IPS DF 4.7 (cell line): ENCODE data around the gene PARD6G.

ENCODE experiments used
- DNase-seq: peaks from one replicate; pipeline ENCODE4 v3.0.0-alpha.2; 2013; ENCODE audit warnings: low spot score; ENCODE audit errors: extremely low read depth

Gene PARD6G

DNA sequence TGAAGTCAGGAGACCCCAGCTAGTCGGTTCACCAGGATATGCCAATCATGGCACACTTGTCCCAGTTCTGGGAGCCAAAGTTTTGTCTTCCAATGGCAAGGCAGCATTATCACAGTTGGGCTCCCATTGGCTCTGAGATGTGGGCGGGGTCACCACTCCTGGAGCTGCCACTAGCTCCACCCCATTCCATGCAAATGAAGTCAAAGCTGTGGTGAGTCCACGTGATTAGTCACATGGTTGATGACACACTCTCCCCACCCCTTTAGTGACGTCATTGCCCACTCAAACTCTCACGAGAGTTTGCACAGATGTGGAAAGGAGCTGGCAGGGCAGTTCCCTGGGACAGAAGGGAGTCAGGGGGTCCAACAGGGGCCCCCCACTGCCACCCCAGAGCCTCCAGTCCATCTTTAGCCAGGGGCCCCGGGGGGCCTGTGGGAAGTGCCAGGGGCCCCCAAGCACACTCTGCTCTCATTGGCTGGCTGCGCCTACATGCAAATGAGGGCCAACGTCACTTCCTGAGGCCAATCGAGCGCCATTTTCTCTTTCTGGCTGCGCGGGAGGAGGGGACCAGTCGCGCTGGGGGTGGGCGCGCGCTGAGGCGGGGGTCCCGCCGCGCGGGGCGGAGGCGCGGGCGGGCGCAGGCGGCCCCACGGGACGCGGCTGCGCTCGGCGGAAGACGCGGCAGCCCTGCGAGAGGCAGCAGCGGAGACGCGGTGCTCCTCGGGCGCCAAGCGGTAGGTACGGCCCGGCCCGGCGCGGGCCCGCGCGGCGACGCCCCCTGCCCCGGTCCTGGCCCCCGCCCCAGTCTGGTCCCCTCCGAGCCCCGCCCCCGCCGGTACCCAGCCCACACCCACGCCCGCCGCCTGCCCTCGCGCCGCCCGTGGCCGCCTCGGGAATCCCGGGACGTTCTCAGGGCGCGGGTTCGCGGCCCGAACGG, 138.3 kb downstream of the PARD6G start, which contains the start of gene ADNP2:
ADNP2 (plus strand) TSS at position 524 of the 937 bp plus-strand sequence. CDS start 8,281 bp downstream, outside the sequence.
- peak; percentile 92 for DNase-seq

GRCh38 chr18:80108121-80108536, 139.2 kb downstream of the PARD6G start:
- no peak for DNase-seq

- DNase-seq = no peak
Observed at GRCh38 chr18:80107426-80107825, 139.9 kb downstream of the PARD6G start.
